OCI-LY3 (cell line): Measurements from ENCODE around the gene CHST11.

Experiments
- EZH2phosphoT487 ChIP-seq: fragments of 200-600 bp; shearing (Covaris generic); IDR thresholded peaks from 2 replicates; pipeline ENCODE4 v1.6.1; 2018; ENCODE audit warnings: antibody characterized with exemption, mixed run types, low read depth
- TF ChIP-seq, protein P1 (sequence below): fragments of 200-600, 300-600 bp; sonication (generic); IDR thresholded peaks from 2 replicates; pipeline ENCODE4 v1.5.1; 2014; ENCODE audit warnings: antibody characterized with exemption, low read length, low read depth

DNA sequence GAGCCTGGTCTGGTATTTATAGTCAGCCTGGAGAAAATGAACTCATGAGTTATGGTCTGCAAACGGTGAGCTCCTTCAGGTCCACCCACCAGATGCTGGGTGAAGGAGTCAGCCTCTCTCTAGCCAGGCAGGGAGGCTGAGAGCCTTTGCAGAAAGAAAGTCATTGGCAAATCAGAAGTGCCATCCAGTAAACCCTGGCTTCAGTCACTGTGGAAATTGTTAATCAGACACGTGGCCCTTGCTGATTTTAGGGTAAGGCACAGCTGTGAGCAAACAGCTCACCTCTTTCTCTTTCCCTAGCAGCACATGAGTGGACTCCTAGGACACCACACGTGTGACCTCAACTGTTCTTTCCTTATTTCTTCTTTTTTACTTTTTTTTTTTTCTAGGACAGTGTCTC, 44.9 kb downstream of the CHST11 start:
- TF ChIP-seq, protein P1, sequence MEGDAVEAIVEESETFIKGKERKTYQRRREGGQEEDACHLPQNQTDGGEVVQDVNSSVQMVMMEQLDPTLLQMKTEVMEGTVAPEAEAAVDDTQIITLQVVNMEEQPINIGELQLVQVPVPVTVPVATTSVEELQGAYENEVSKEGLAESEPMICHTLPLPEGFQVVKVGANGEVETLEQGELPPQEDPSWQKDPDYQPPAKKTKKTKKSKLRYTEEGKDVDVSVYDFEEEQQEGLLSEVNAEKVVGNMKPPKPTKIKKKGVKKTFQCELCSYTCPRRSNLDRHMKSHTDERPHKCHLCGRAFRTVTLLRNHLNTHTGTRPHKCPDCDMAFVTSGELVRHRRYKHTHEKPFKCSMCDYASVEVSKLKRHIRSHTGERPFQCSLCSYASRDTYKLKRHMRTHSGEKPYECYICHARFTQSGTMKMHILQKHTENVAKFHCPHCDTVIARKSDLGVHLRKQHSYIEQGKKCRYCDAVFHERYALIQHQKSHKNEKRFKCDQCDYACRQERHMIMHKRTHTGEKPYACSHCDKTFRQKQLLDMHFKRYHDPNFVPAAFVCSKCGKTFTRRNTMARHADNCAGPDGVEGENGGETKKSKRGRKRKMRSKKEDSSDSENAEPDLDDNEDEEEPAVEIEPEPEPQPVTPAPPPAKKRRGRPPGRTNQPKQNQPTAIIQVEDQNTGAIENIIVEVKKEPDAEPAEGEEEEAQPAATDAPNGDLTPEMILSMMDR, result no peak
- TF ChIP-seq EZH2phosphoT487, result no peak
